Ishikawa (cell line): ENCODE measurements around the gene BEND3.

Source experiments
- CEBPB ChIP-seq: IDR thresholded peaks from 2 replicates; pipeline ENCODE4 v1.6.1; 2012
- CREB1 ChIP-seq: IDR thresholded peaks from 2 replicates; pipeline ENCODE4 v1.6.1; 2012; ENCODE audit warnings: low read depth
- EGR1 ChIP-seq: IDR thresholded peaks from 2 replicates; pipeline ENCODE4 v1.6.1; 2012
- EP300 ChIP-seq: IDR thresholded peaks from 2 replicates; pipeline ENCODE4 v1.6.1; 2012; ENCODE audit warnings: borderline replicate concordance
- FOXM1 ChIP-seq: IDR thresholded peaks from 2 replicates; pipeline ENCODE4 v1.6.1; 2012; ENCODE audit warnings: low read depth, borderline replicate concordance
- MAX ChIP-seq: IDR thresholded peaks from 2 replicates; pipeline ENCODE4 v1.6.1; 2012
- NFIC ChIP-seq: IDR thresholded peaks from 2 replicates; pipeline ENCODE4 v1.6.1; 2012
- RAD21 ChIP-seq: IDR thresholded peaks from 2 replicates; pipeline ENCODE4 v1.6.1; 2012; ENCODE audit warnings: low read depth
- REST ChIP-seq: IDR thresholded peaks from 2 replicates; pipeline ENCODE4 v1.6.1; 2012; ENCODE audit warnings: low read depth, mild to moderate bottlenecking
- TAF1 ChIP-seq: IDR thresholded peaks from 2 replicates; pipeline ENCODE4 v1.6.1; 2012; ENCODE audit warnings: low read depth, mild to moderate bottlenecking
- TCF12 ChIP-seq: IDR thresholded peaks from 2 replicates; pipeline ENCODE4 v1.6.1; 2012; ENCODE audit warnings: low read depth
- TEAD4 ChIP-seq: IDR thresholded peaks from 2 replicates; pipeline ENCODE4 v1.6.1; 2012
- USF1 ChIP-seq: IDR thresholded peaks from 2 replicates; pipeline ENCODE4 v1.6.1; 2012
- YY1 ChIP-seq: IDR thresholded peaks from 2 replicates; pipeline ENCODE4 v1.6.1; 2012; ENCODE audit warnings: low read depth
- ZBTB7A ChIP-seq: IDR thresholded peaks from 2 replicates; pipeline ENCODE4 v1.6.1; 2012; ENCODE audit warnings: low read depth

Gene BEND3

GRCh38 chr6:107144666-107145065, 29.4 kb upstream of the BEND3 start:
- TF ChIP-seq TEAD4 (no peak), TAF1 (no peak)

- TF ChIP-seq NFIC (no peak), USF1 (no peak), TAF1 (no peak), TCF12 (no peak), EGR1 (no peak), EP300 (no peak), FOXM1 (no peak), TEAD4 (no peak), MAX (no peak), YY1 (no peak), ZBTB7A (no peak), REST (no peak), CEBPB (no peak)
Measured at GRCh38 chr6:107144014-107144413, 28.7 kb upstream of the BEND3 start.

- no peak for TF ChIP-seq TCF12
- no peak for TF ChIP-seq EGR1
- no peak for TF ChIP-seq EP300
- TF ChIP-seq CEBPB, result no peak
- no peak for TF ChIP-seq RAD21
- TF ChIP-seq TEAD4, result no peak
- no peak for TF ChIP-seq ZBTB7A
- no peak for TF ChIP-seq MAX
- TF ChIP-seq CREB1, result no peak
- TF ChIP-seq TAF1, result no peak
Measured at GRCh38 chr6:107140581-107140980, 25.3 kb upstream of the BEND3 start.

GRCh38 chr6:107132330-107132954, 17.1 kb upstream of the BEND3 start:
- TF ChIP-seq RAD21, result peak; percentile 56
- no peak for TF ChIP-seq EP300

- TF ChIP-seq CREB1 (no peak), TAF1 (no peak), MAX (no peak), ZBTB7A (no peak), REST (no peak), CEBPB (no peak), YY1 (no peak), USF1 (no peak), EGR1 (no peak), TCF12 (no peak), TEAD4 (no peak), FOXM1 (no peak), RAD21 (no peak)
Measured at GRCh38 chr6:107129370-107129925, 14.1 kb upstream of the BEND3 start.

- no peak for TF ChIP-seq EGR1
Measured at GRCh38 chr6:107128577-107128976, 13.3 kb upstream of the BEND3 start.

- TF ChIP-seq TCF12 (no peak), EGR1 (no peak), RAD21 (no peak), ZBTB7A (no peak), TAF1 (no peak), USF1 (no peak), MAX (no peak), REST (no peak), NFIC (no peak), CEBPB (no peak), EP300 (no peak), CREB1 (no peak), YY1 (no peak), TEAD4 (no peak), FOXM1 (no peak)
Measured at GRCh38 chr6:107128175-107128574, 12.9 kb upstream of the BEND3 start.
